Left renal pelvis (tissue), 4 donors: ENCODE measurements around the gene SIX4. TPM values are rescaled to one million over a fixed set of nuclear protein-coding genes. Genes with fewer than 3 reads are reported as not detected.

ENCODE experiments used
- DNase-seq, 4 donors: peaks; one replicate each; pipeline ENCODE4 v3.0.0-alpha.2; 2013; ENCODE audit warnings: low read depth in 4 of 4, low spot score in 3 of 4
- polyA plus RNA-seq, 4 donors: library from polyadenylated mRNA; unstranded; fragments of 120-200 nt; gene quantifications; one replicate each; pipeline ENCODE4 v1.2.1, GENCODE V29; 2013; ENCODE audit not compliant: insufficient read length in 4 of 4

Gene SIX4
- polyA plus RNA-seq, 4 donors, result 5.5 to 7.7 (median 7.0) TPM

GRCh38 chr14:60662982-60663381 is 61.2 kb downstream of the SIX4 start:
- no peak for DNase-seq

- no peak for DNase-seq
Observed at GRCh38 chr14:60661721-60662120, 62.4 kb downstream of the SIX4 start.

Other genes with a start within 250 kb of the SIX4 start
- gene C14orf39, start 238.3 kb downstream of the SIX4 start, polyA plus RNA-seq, result 1 to 10 TPM in 1 of 4 donors, under 1 TPM in 3; 0.47 to 1.9 (median 0.62) TPM
- not detected for gene SIX6, start 215.2 kb downstream of the SIX4 start, polyA plus RNA-seq
- 10 to 100 TPM in 3 of 4 donors, 1 to 10 TPM in 1; 9.2 to 13.4 (median 11.9) TPM for gene SIX1, start 74.9 kb downstream of the SIX4 start, polyA plus RNA-seq
- 10 to 100 TPM; 30.9 to 53.7 (median 49.3) TPM for gene MNAT1, start 10.4 kb upstream of the SIX4 start, polyA plus RNA-seq